HCT116 (cell line): ENCODE results near the gene COL9A3.

Experiments used
- CTCF ChIP-seq, 3 experiments: fragments of 200-600 bp in 1 of 3; sonication (generic) in 1 of 3; IDR thresholded peaks in 2 of 3; conservative IDR thresholded peaks in 1 of 3; 2 replicates each; pipeline ENCODE4 v1.5.1; 2012 to 2017; ENCODE audit warnings: low read depth in 2 of 3, low read length in 2 of 3, antibody characterized with exemption in 1 of 3, borderline replicate concordance in 1 of 3, control low read depth in 1 of 3, mild to moderate bottlenecking in 1 of 3, mixed read lengths in 1 of 3, mixed run types in 1 of 3, moderate library complexity in 1 of 3; ENCODE audit not compliant: insufficient read depth in 1 of 3
- EGR1 ChIP-seq: IDR thresholded peaks from 2 replicates; pipeline ENCODE4 v1.6.1; 2012; ENCODE audit warnings: low read depth
- ELF1 ChIP-seq: IDR thresholded peaks from 2 replicates; pipeline ENCODE4 v1.6.1; 2012; ENCODE audit warnings: low read depth, borderline replicate concordance
- EZH2 ChIP-seq: fragments of 200-600 bp; sonication (generic); IDR thresholded peaks from 2 replicates; pipeline ENCODE4 v1.6.1; 2017; ENCODE audit warnings: antibody characterized with exemption, mixed run types
- POLR2A ChIP-seq: IDR thresholded peaks from 2 replicates; pipeline ENCODE4 v1.7.0; 2011; ENCODE audit warnings: borderline replicate concordance; ENCODE audit not compliant: insufficient read depth, insufficient read length; ENCODE audit errors: extremely low read depth
- POLR2AphosphoS5 ChIP-seq: IDR thresholded peaks from 2 replicates; pipeline ENCODE4 v1.6.1; 2011; ENCODE audit warnings: mild to moderate bottlenecking, low read depth, low read length, moderate library complexity
- RAD21 ChIP-seq: IDR thresholded peaks from 2 replicates; pipeline ENCODE4 v1.6.1; 2012; ENCODE audit warnings: low read depth, mild to moderate bottlenecking
- YY1 ChIP-seq: IDR thresholded peaks from 2 replicates; pipeline ENCODE4 v1.6.1; 2011; ENCODE audit warnings: low read length, low read depth, moderate library complexity, mild to moderate bottlenecking; ENCODE audit not compliant: insufficient replicate concordance; ENCODE audit errors: extremely low read depth
- ZBTB33 ChIP-seq: IDR thresholded peaks from 2 replicates; pipeline ENCODE4 v1.6.1; 2011; ENCODE audit warnings: mild to moderate bottlenecking, low read length, moderate library complexity; ENCODE audit not compliant: insufficient replicate concordance; ENCODE audit errors: extremely low read depth

- TF ChIP-seq CTCF (IDR thresholded peaks at IDR 0.05 in 2 of 3, conservative IDR thresholded peaks at IDR 0.05 in 1 of 3; ENCODE audit: borderline replicate concordance in 1 of 3, insufficient read depth in 1 of 3, low read depth in 2 of 3, low read length in 2 of 3) (no peak), POLR2AphosphoS5 (peak; percentile 87), POLR2A (peak; percentile 61), EZH2 (no peak), ELF1 (no peak), EGR1 (no peak; the same call in 1 of the 2 replicates), RAD21 (no peak), YY1 (peak; percentile 18), ZBTB33 (no peak)
Measured at GRCh38 chr20:62776692-62777527, 39.9 kb upstream of the COL9A3 start.
